Measurements from ENCODE around the gene DMTF1.

DMTF1 gene

DNA sequence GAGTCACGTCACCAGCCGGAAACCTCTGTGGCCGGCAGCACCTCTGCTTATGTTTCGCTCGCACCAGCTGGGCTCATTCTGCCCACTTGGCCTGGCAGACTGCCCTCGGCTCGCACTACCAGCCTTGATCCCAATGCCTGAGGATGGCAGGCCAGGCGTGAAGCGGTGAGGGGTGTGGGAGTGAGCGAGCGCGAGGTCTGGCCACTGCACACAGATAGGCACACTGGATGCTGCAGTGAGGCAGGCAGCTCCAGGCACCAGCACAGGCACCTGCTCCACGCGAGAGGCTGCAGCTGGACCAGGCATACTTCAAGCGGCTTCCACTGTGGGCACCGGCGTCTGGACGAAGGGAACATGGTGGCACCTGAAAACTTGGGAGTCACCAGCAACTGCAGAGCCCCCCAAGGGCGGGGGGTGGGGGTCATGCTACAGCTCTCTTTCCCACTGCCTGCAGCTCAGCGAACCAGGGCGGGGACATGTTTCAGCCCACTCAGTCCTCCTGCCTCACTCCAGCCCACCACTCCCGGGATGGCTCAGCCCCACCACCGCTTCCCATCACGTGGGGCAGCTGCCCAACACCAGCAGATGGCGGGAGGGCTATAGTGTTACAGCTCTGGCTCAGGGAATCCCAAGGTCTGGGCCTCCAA, 5.4 kb upstream of the DMTF1 start:
- DNase-seq, result no peak

DNA sequence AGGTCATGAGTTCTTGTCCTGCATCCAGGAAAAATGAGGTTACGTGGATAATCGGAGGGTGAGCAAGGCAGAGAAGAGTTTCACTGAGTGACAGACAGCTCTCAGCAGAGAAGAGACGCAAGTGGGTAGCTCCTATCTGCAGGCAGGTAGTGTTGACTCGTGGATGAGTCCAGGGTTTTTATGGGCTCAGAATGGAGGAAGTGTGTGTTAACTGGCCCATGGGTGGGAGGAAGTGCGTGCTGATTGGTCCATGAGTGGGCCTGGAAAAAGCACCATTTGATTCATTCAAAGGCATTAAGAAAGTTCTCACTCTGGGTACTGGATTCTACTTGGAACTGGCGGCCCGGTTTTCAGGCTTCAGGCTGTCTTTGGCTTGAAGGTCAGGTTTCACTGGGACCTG, 4.8 kb upstream of the DMTF1 start:
- DNase-seq, result no peak

DNA sequence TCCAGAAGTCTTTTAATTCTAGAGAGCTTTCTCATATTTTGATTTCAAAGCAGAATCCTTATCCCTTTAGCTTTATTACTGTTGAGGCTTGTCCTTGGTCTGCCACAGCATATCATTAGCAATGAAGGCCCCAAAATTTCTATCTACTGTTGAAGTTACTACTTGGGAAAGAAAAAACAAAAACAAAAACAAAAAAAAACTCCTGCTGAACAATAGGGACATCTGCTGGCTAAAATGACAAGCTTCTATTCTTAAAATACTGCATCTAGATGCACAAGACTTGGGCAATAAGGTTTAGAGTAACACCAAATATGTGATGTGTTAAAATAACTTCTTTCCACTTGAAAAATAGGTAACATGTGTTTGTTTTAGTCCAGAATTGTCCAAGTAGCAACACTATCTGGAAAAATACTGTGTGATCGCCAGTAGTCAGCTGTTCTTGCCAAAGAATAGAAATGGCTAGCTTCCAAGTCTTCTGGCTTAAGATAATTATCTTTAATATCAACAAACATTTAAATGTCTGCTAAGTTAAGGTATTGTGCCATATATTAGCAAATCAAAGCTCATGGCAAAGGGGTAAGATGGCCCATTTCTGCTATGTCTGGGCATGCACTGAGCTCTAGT, 3.8 kb upstream of the DMTF1 start:
- DNase-seq, result peak; percentile 51 to 59

DNA sequence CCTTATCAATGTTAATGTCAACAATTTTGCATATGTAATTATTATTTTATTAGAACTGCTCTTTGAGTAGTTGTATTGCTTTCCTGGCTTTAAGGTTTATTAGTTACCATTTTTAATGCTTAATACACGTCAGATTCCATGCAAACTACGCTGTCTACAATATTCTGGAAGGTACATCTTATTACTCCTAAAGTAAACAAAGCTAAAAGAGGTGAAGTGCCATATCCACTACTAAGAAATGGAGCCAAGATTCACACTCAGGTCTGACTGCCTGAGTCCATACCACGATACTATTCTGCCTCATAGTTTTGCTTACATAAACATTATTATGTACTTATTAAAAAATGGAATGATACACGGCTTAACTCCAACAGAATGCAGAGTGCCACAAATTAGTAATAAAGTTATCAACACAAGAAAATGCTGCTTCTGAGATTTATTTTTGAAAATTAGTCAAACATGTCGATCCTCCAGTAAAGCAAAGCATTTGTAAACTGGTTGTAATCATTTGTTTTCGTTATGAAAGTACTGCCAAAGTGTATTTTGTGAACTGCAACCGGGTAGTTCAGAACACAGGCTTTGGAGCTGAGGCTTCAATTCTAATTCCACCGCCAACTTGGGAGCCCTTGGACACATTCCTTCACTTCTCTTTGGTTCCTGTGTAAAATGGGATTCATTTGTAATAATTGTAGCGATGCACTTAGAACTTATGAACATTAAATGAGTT, 1.1 kb upstream of the DMTF1 start:
- no peak for DNase-seq

DNA sequence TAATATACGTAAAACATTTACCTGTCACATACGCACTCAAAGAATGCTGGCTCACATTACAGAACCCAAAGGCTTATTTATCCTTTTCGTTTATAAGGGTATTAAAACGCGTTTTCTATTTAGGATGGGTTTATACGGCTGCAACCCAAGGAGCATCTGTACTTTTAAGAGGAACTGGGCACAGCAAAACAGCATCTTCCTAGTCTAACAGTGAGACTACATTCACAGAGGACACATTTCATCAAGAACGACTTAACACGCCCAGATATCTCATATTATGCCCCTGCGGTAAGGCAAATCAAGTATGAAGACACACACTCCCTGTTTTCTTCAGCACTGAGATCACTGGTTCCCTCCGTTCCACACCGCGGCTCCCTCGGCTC, 533 bp upstream of the DMTF1 start:
- peak; percentile 76 to 81 for DNase-seq

DNA sequence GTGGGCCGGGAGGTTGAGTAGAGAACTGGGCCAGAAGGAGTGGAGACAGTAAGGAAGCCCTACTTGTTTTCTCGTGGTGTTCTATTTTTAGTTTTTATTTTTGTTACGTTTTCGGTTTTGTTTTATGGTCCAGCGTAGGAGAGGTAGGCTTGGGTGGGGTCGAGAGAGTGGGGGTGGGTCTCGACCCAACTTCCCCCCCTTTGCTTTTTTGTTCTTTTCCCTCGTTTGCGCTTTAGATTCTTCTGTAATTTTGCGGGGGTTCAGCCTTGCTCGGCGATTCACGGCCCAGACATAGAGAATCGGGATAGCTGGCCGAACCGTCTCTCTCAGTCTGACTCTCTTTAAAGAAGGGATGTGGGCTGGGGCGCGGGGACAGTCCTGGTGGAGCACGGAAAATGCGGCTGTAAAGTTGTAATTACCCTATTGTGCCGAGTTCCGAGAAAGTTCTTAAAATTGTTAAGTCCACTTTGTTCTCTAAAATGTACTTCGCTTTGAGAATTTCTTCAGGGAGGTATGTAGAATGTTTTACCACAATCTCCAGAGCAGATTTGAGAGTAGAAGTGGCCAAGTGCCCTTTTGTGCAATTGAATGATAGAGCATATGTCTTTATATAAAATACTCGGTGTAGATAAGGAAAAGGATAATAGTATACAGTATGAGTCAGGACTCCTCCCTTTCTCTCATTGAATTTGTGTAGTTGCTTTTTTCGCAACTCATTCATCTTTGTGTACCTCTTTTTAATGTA, 816 bp downstream of the DMTF1 start:
- DNase-seq, result peak in 1 of 2 experiments; percentile 64

DNA sequence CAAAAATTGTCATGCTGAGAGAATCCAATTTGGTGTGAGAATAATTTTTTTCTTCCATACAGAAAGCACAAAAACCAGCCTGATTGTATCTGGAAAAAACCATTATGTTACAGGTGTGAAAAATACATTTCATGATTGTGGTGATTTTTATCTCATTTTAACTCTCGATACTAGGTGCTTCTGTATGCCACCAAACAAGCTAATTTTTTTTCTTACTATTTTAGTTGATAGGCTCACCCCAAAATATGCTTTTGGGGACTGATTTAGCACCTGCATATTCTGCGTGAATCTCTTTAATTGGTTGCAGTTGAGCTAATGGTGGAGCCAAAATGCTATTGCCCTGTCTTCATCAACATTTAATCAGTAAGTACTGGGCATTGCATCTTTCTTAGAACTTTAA, 1.9 kb downstream of the DMTF1 start:
- no peak for DNase-seq

DNA sequence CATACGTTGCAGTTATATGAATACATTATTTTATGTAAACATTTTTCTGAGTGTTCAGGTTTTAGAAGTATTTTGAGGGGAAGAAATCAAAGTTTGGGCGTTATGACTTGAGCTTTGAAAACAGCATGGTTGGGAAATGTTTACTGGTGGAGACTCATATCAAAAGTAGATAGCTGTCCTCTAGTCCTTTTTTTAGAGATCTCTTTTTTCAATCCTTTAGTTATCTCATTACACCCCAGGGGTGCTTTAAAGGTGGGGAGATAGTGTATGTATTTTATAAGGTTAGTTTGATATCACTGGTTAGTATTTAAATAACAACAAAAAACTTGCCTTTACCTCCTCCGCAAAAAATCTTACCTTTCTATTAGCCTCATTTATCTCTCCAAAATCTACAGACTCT, 2.3 kb downstream of the DMTF1 start:
- no peak for DNase-seq

DNA sequence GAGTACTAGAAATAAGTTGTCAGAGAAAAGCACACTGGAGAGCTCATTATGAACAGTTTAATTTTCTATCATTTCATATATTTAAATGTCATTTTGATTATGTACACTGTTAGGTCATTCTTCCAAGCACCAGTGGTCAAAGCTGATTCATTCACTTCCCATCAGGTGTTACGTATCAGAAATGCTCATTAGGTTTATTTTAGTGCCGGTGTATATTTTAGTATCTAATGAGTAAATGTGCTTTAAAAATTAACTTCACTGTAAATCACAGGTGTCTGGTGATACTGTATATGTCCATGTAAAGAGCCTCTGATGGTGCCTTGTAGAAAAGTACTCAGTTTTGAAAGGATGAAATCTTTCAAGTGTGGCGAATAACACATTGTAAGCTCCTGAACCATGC, 3.5 kb downstream of the DMTF1 start:
- DNase-seq, result no peak

DNA sequence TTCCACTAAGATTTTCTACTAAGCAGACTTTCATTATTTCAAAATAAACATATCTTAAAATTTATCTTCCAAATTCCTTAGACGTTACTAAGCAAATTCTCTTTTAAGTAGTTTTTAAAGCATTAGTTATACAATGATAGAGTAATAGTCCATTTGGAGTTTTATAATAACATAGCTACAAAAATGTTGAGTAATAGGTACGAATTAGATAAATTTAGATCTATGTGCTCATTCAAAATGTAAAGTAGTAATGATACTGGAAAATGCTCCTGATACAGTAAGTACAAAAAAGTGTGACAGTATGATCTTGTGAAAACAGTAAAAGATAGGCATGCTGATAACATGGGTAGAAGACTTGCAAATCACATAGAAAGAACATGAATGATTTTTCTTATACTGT, 4.5 kb downstream of the DMTF1 start:
- DNase-seq, result no peak

DNA sequence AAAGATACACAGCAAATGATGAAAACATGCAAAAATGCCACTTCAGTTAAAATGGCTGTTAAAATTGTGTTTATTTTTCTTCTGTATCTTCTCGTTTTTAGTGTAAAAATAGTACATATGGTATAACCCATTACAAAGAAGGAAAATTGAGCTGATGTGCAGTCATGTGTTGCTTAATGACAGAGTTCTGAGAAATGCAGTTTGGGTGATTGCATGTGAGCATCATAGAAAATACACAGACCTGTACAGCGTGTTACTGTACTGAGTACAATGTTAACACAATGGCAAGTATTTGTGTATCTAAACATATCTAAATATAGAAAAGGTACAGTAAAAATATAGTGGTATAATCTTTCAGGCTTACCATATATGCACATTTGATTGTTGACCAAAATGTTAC, 7.3 kb downstream of the DMTF1 start:
- DNase-seq, result no peak

DNA sequence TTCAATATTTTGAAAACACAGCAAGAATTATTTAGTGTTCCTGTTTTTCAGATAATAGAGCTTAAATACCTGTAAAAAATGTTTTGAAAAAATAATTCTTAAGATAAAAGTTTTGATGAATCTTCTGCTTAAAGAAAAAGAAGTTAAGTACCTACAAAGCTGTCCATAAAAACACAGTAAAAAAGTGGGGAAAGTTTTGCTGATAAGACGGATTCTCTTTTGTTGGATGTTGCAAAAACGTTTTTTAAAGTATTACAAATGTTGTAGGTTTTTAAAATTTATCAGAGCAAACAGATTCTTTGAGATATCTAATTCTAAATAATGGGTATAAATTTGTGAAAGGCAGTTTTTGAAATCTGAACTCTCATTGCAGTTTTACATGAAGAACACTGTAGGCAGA, 12.2 kb downstream of the DMTF1 start:
- no peak for DNase-seq

DNA sequence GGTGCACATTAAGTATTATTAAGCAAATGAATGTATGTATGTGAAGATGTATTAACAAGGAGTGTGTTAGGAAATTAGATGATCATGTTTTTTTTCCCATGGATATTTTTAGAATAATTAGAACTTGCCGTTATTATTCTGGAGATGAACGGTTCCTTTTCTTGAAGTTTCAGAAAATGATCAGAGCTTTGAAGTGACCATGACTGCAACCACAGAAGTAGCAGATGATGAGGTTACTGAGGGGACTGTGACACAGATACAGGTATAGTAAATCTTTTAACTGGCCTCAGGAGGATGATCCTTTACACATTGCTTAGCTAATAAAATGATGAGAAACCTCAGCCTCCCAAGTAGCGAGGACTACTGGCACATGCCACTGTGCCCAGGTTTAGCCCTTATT, 18.6 kb downstream of the DMTF1 start:
- DNase-seq, result no peak

DNA sequence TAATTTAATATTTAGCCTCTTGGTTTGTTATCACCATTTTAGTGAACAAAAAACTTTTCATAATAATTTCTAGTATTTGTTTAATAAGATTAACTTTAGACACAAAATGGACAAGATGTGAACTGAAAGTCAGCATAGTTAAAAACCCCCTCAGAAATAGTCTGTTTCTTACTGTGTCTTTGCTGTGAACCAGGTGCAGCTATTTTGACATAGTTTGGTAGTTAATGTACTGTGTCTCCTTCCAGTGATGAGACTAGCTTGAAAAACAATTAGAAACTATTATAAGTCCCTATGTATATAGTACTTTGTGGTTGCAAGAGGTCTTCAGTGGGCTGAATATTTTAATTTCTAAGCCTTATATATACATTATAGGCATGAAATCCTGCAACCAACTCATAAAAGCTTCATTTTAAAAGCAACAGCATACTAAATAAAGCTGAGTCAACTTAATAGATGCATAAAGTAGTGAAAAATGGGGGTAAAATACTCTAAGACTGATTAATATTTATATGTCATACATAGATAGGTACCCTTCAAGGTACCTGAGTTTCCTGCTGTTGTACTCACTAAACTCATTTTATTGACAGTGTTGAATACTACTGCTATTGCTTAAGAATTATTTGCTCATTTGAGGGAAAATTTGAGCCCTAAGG, 19.2 kb downstream of the DMTF1 start:
- no peak for DNase-seq

DNA sequence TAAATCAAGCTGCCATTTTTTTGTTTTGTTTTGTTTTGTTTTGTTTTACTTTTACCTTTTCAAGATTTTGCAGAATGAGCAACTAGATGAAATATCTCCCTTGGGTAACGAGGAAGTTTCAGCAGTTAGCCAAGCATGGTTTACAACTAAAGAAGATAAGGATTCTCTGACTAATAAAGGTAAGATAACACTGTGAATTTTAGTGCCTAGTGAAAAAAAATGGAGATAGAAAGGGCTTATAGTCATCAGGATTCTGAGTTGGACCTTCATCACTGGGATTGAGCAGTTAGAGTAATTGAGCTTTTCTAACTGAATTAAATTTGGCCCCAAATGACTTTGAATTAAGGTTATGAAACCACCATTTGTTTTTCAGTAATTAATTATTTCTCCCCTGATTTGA, 21.2 kb downstream of the DMTF1 start:
- DNase-seq, result no peak

DNA sequence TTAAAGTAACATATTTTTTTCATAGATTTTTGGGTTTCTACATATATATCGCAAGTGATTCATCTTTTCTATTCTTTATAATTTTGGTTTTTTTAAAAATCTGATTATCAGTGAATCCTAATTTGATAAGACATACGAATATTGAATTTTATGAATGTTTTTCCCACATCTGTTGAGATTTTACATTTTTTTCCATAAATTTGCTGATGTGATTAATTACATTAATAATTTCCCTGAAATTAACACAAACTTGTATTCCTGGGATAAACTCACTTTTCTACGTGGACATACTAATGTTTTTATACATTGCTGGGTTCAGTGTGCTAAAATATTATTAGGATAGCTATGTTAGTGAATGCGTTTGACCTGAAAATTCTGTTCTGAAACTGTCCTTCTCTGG, 26.1 kb downstream of the DMTF1 start:
- no peak for DNase-seq

DNA sequence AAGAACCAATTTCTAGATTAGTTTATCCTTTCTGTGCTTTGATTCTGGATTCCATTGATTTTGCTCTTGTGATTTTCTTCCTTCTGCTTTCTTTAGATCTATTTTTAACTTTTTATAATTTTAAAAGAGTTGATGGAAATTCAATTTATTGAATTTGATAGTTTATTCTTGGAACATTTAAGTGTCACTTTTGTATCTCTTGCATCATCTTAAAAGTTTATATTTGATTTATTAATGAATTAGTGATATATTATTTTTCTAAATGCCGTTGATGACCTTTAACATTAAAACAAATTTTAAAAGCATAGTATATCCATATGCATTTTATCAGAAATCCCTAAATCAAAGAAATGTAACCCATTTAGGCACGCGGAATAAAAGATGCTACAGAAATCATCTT, 26.9 kb downstream of the DMTF1 start:
- no peak for DNase-seq

DNA sequence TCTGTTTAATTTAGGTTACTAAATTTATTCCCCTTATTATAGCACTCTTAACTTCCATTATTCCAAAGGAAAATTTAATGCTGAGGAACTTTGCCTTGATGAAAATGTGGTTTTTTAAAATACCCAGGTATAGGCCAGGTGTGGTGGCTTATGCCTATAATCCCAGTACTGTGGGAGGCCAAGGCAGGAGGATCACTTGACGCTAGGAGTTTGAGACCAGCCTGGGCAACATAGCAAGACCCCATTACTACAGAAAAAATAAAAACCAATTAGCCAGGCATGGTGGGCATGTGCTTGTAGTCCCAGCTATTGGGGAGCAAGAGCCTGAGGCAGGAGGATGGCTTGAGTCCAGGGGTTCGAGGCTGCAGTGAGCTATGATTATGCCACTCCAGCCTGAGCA, 34.9 kb downstream of the DMTF1 start:
- no peak for DNase-seq

DNA sequence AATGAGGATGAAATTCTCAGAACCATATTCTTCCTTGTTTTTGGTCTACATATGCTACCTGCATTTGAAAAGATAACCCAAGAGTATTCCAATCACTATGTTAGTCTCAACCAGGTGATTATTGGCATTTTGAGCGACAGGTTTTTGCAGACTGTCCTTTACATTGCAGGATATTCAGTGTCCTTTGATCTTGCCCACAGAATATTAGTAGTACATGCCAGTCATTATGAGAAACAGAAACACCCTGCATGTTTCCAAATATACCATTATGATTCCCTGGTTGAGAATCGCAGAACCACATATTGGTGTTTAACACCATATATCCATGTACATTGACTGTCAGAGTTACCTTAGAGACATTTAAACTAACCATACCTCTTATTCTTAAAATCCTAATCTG, 36.7 kb downstream of the DMTF1 start:
- DNase-seq, result no peak

DNA sequence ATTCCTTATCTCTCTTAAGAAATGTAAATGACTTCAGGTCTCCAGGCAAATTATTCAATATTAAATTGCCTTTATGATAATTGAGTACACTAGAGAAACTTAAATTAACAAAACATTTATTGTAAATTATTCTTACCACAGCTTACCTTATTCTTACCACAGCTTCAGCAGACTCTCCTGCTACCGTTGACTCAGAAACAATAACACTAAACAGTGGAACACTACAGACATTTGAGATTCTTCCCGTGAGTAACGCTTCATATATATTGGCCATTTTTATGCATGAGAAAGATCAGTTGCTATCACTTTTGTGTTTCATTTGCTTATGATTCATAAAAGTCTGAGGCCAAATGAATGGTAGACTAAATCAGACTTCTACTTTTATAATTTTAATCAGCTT, 38.5 kb downstream of the DMTF1 start:
- DNase-seq, result no peak

DNA sequence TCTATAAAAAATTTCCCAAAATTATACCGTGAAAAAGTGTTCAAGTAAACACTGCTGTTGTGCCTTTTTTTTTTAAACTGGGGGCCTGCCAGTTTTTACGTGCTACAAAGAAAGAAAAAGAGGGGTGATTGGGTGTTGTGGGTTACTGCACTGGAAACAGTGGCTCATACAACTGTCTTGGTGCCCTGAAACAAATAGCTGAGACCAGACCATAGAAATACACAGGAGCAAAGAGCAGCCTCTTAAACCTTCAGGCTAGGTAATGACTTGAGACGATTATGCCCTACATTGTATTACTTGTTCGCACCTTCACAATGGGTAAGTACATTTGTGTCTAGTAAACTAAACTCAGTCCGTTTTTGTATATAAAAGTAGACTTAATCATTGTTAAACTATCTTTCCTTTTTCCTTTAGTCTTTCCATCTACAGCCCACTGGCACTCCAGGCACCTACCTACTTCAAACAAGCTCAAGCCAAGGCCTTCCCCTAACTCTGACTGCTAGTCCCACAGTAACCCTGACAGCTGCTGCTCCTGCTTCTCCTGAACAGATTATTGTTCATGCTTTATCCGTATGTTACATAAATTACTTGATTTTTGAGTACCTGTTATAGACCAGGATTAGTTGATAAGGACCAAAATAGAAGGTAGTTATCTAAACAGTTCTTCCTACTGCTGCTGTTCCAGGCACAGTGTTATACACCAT, 40.7 kb downstream of the DMTF1 start:
- no peak for DNase-seq

DNA sequence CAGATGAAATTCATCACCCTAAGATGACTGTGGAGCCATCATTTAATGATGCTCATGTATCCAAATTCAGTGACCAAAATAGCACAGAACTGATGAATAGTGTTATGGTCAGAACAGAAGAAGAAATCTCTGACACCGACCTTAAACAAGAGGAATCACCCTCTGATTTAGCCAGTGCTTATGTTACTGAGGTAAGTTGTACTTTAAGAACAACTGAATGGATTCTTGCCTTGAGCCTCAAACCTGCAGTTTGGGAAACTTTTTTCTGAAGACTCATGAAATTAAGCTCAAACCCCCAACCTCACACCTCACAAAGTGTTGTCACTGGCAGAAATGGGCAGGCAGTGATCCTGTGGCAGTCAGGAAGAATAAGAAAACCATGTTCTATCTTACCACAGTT, 41.7 kb downstream of the DMTF1 start:
- DNase-seq, result no peak

DNA sequence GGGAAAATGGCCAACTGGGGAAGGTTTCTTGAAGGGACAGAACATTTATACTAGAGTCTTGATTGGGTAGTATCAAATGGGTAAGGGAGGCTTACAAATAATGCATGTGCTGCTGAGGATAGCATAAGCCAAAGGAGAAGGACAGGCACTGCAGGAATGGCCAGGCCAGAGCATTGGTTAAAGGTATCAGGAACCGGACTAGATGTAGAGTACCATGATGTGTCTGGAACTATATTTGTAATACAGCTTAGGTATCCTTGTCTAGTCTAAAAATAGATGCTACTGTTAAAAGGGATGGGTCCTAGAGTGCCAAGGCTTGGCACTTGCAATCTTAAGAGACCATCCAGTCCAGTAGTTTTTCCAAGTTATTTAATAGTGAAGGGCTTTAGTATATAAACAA, 47.0 kb downstream of the DMTF1 start:
- DNase-seq, result no peak

All from Kasumi-1 (cell line).